ENCODE results near the gene KIF1A. TPM values are rescaled to one million over a fixed set of nuclear protein-coding genes. Genes with fewer than 3 reads are reported as not detected.
"Not testable (repeated sequence)": the region's sequence is repeated elsewhere in the genome, so short reads cannot be mapped to it uniquely, and the experiment has no call there.

KIF1A gene
- total RNA-seq, 1 donor from 2014 or later, result 0.12 TPM

DNA sequence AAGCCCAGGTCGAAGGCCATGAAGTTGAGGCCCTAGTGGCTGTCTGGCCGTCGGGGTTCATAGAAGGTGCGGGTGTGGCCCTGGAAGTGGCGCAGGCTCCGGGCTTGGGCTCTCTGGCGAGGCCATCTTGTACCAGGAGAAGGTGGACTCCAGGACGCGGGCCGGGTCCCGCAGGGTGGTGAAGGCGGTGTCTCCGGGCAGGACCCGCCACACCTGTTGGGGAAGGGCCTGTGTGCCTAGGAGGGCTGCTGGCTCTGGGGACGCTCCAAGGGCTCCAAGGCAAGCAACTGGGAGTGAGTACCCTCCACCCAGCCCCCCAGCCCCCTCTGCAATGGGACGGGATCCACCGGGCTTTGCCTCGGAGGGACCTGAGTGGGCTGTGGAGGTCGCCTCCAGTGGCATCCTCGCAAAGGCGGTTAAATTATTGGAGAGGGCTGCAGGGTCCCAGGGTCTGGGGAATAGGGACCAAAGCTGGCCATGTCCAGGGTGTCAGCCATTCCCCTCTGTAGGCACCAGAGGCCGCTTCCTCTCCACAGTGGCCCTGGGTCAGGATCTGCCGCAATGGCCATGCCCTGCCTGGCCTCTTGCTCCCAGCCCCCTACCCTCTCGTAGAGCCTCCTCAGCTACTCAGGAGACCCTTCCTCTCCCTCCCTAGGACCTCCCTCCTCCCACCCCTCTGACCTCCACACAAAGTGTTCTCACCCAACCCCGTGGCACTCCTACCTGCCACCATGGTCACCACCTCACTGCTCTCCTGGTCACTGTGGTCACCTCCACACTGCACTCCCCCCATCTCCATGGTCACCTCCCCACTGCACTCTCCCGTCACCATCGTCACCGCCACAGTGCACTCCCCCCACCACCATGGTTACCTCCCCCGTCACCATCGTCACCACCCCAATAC lies 118.0 kb downstream of the KIF1A start:
- no peak for ATAC-seq

GRCh38 chr2:240701091-240701735 lies 118.8 kb downstream of the KIF1A start:
- ATAC-seq, result no peak

GRCh38 chr2:240700616-240701015 lies 119.4 kb downstream of the KIF1A start:
- not testable (repeated sequence) for ATAC-seq

DNA sequence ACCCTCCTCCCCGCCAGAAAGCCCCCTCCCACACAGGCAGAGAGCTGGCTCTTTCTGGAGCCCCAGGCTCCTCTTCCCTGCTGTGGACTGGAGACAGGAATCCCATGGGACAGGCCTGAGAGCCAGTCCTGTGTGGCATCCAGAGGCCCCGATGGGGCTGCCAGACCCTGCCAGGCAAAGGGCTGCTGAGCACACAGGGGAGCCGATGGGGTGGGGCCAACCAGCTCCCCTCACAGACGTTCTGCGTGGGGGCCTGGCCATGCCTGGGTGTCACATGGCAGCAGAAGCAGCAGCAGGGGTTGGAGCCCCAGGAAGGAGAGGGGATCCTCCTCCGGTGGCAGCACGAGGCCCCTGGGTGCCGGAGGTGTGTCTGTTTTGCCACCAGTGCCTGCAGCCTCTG lies 120.2 kb downstream of the KIF1A start:
- ATAC-seq, result not testable (repeated sequence)

GRCh38 chr2:240698852-240699561 lies 121.0 kb downstream of the KIF1A start:
- ATAC-seq, result peak; percentile 22

GRCh38 chr2:240696469-240696868 lies 123.5 kb downstream of the KIF1A start:
- ATAC-seq, result not testable (repeated sequence)

DNA sequence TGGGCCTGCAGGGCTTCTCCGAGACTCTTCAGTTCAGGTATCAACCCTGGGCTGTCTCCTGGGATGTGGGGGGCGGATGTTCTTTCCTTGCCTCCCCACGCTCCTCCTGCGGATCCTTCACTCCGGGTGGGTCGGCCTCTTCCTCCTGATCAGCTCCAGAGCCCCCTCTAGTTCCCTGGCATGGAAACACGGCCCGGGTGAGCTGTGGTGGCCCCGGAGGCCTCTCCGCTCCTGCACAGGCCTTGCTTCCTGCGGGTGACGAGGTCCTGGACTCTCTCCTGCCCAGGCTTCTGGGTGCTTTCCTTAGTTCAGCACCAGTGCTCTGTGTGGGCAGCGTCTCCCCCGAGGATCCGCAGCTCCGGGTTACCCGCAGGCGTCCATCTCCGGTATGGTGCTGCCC lies 124.4 kb downstream of the KIF1A start:
- not testable (repeated sequence) for ATAC-seq

- ATAC-seq, result not testable (repeated sequence)
Observed at GRCh38 chr2:240694304-240694703, 125.7 kb downstream of the KIF1A start.

- not testable (repeated sequence) for ATAC-seq
Observed at GRCh38 chr2:240692583-240693561, 127.1 kb downstream of the KIF1A start.

GRCh38 chr2:240691631-240692420 lies 128.2 kb downstream of the KIF1A start, which contains the start of gene AQP12A:
Gene AQP12A, plus strand, starts transcription at chr2:240691866. Its CDS starts 48 bp downstream, at chr2:240691914.
- ATAC-seq, result not testable (repeated sequence)

- not testable (repeated sequence) for ATAC-seq
Observed at GRCh38 chr2:240691075-240691427, 129.0 kb downstream of the KIF1A start.

DNA sequence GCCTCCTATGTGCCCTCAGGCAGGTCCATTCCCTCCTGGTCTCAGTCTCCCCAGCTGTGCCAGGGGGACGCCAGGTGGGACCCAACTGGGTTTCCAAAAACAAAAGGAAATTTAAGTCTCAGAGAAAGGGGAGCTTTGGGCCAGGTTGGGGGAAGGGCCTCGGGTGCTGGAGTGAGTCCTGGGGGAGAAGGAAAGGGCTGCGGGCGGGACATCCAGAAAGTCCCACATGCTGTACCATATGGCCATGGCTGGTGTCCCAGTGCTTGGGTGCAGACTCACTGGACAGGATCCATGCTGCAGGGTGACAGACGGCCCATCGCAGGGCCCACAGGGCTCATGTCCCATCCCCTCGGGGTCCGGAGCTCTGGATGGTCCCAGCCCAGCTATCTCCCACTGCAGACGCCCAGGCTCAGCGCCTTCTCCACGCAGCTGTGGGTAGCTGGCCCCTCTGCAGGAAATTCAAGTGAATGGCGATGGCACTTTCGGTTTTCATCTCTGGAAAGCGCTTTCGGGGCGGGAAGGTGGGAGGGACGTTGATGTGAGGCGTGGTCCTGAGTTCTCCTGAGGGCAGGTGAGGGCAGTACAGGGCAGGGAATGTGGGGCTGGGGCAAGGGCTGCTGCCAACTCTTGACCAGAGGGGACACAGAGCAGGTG lies 129.5 kb downstream of the KIF1A start:
- ATAC-seq, result not testable (repeated sequence)

GRCh38 chr2:240689975-240690374 lies 130.0 kb downstream of the KIF1A start:
- ATAC-seq, result no peak

DNA sequence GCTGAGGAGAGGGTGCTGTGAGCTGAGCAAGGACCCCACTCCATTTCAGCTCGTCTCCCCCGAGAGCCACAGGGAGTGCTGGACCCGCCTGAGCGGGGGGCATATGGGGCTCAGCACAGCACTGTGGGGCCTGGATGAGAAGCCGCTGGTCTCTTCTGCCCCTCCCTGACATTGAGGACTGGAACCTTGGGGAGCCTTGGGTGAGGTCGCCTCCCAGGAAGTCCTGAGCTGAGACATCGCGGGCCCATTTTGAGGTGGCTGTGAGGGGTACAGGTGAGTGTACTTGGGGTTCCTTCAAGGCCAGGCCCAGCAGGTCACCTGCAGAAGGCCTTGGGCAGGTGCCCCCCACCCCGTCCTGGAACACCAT lies 131.5 kb downstream of the KIF1A start:
- no peak for ATAC-seq

GRCh38 chr2:240687741-240688552 lies 132.1 kb downstream of the KIF1A start:
- ATAC-seq, result no peak

- ATAC-seq, result no peak
Observed at GRCh38 chr2:240687045-240687740, 132.8 kb downstream of the KIF1A start.

GRCh38 chr2:240686460-240686859 lies 133.6 kb downstream of the KIF1A start:
- no peak for ATAC-seq

DNA sequence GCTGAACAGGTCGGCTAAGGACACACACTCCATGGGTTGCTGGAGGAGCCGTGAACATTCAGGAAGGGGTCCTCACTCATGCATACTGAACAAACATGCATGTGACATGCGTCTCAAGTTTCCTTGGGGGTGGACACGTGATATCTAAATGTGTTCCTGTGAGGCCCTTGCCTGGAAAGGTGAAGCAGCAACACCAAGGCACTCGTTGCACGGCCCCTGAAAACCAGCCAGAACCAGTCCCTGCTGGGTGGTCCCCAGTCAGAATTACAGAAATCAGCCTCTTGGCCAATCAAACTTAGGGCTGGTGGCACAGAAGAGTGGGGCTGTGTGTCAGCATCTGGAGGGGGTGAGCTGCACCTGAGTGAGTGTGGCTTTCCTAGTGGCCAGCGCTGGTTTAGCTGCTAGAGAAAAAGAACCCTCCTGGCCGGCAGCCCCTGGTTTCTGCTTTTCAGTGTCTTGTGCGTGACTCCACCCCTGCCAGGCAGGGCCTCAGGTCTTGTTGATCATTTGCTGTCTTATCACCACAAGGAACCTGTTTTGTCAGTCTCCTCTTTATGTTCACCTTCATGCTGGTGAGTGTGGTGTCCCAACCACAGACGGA lies 134.1 kb downstream of the KIF1A start:
- no peak for ATAC-seq

Measured in esophagus mucosa (tissue), 1 donor.